Spleen (tissue), 11 donors: ENCODE results near the gene SPTBN5. TPM values are rescaled to one million over a fixed set of nuclear protein-coding genes. Genes with fewer than 3 reads are reported as not detected.

ENCODE experiments used
- DNase-seq: peaks from one replicate; pipeline ENCODE4 v3.0.0-alpha.2; 2020
- H3K27ac ChIP-seq, 8 donors: fragments of 200-600 bp; sonication (generic) in 7 of 8; 1 replicate in 4 of 8; 2 replicates in 4 of 8; pipeline versions ENCODE4 v1.5.0 to v1.8.0; 2016 to 2021; ENCODE audit warnings: inconsistent platforms in 4 of 8, mild to moderate bottlenecking in 4 of 8, moderate library complexity in 1 of 8
- H3K27me3 ChIP-seq, 7 donors: fragments of 200-600 bp; sonication (generic) in 6 of 7; replicated peaks in 1 of 7; 1 replicate in 4 of 7; 2 replicates in 3 of 7; pipeline versions ENCODE4 v1.5.0 to v1.8.0; 2016 to 2021; ENCODE audit warnings: inconsistent platforms in 3 of 7, mild to moderate bottlenecking in 1 of 7
- H3K36me3 ChIP-seq, 6 donors: fragments of 200-600 bp; sonication (generic) in 5 of 6; 1 replicate in 4 of 6; 2 replicates in 2 of 6; pipeline versions ENCODE4 v1.5.0 to v1.8.0; 2016 to 2021; ENCODE audit warnings: inconsistent platforms in 2 of 6
- H3K4me1 ChIP-seq, 6 donors: fragments of 200-600 bp; sonication (generic) in 5 of 6; 1 replicate in 3 of 6; 2 replicates in 3 of 6; pipeline versions ENCODE4 v1.5.0 to v1.8.0; 2016 to 2021; ENCODE audit warnings: inconsistent platforms in 3 of 6
- H3K4me3 ChIP-seq, 8 donors: fragments of 200-600 bp; sonication (generic) in 7 of 8; 1 replicate in 4 of 8; 2 replicates in 4 of 8; pipeline versions ENCODE4 v1.5.0 to v1.8.0; 2016 to 2021; ENCODE audit warnings: inconsistent platforms in 4 of 8, mild to moderate bottlenecking in 4 of 8, moderate library complexity in 2 of 8
- H3K9me3 ChIP-seq, 8 donors: fragments of 200-600 bp; sonication (generic) in 7 of 8; 1 replicate in 4 of 8; 2 replicates in 4 of 8; pipeline versions ENCODE4 v1.5.0 to v1.8.0; 2016 to 2021; ENCODE audit warnings: inconsistent platforms in 4 of 8
- CTCF ChIP-seq, 11 experiments: fragments of 200-600 bp in 7 of 11; fragments of 450-650 bp in 4 of 11; sonication (generic) in 4 of 11; IDR thresholded peaks in 8 of 11; conservative IDR thresholded peaks in 3 of 11; 1 replicate in 7 of 11; 2 replicates in 4 of 11; pipeline versions ENCODE4 v1.4.0 to v1.8.0; 2016 to 2021; ENCODE audit warnings: antibody characterized with exemption in 11 of 11, inconsistent platforms in 4 of 11, mild to moderate bottlenecking in 1 of 11
- POLR2A ChIP-seq, 3 donors: fragments of 450-650 bp; IDR thresholded peaks; one replicate each; pipeline ENCODE4 v1.5.1; 2017; ENCODE audit warnings: antibody characterized with exemption in 3 of 3, mild to moderate bottlenecking in 1 of 3
- POLR2AphosphoS5 ChIP-seq, 3 donors: sonication (generic); formaldehyde crosslinking; IDR thresholded peaks; one replicate each; pipeline ENCODE4 v1.5.1; 2017; ENCODE audit warnings: antibody characterized with exemption in 3 of 3
- WGBS, 5 donors: extraction: QIAGEN DNeasy Blood & Tissue Kit in 3 of 5; methylation state at CpG; one replicate each; pipeline versions ENCODE4 v1.1.5 to v1.1.7; 2013 to 2018; 5-methylcytosine and 5-hydroxymethylcytosine counted together
- intact Hi-C: fragments of 100-400 bp; cut with DNase I; formaldehyde crosslinking; loops from one replicate; pipeline ENCODE4 v1.15.0; 2023; ENCODE audit warnings: low total_unique reads
- polyA plus RNA-seq, 3 donors: library from polyadenylated mRNA; stranded (reverse); fragments of 200-250 nt; gene quantifications; one replicate each; pipeline ENCODE4 v1.2.1, GENCODE V29; 2013
- total RNA-seq, 7 donors: library from RNA; depleted of rRNA in 3 of 7; stranded (reverse); fragments of >200 nt in 3 of 7; fragmentation: NEBNext Ultra II Directional in 4 of 7; extraction: Animal tissue kit (Norgen Biotek cat#: 25700) in 4 of 7; gene quantifications; one replicate each; pipeline versions ENCODE4 v1.1.0 to v1.2.1, GENCODE V29; 2016 to 2021
- donor health status: healthy with polysubstance abuse.
- donor health status: DM: no; HTN: no; CAD: no; lungs with moderate emphysema.
- donor health status: DM: no; HTN: no; CAD: no.
- donor health status: Bipolar disorder and iron deficiency.
- donor health status: healthy.
- donor health status: DM: no; HTN: no; CAD: no.
- donor health status: DM: yes; HTN: yes; CAD: no.

Gene SPTBN5
- total and polyA plus RNA-seq, 10 donors: 0.19 to 2.0 (median 0.73) TPM

DNA sequence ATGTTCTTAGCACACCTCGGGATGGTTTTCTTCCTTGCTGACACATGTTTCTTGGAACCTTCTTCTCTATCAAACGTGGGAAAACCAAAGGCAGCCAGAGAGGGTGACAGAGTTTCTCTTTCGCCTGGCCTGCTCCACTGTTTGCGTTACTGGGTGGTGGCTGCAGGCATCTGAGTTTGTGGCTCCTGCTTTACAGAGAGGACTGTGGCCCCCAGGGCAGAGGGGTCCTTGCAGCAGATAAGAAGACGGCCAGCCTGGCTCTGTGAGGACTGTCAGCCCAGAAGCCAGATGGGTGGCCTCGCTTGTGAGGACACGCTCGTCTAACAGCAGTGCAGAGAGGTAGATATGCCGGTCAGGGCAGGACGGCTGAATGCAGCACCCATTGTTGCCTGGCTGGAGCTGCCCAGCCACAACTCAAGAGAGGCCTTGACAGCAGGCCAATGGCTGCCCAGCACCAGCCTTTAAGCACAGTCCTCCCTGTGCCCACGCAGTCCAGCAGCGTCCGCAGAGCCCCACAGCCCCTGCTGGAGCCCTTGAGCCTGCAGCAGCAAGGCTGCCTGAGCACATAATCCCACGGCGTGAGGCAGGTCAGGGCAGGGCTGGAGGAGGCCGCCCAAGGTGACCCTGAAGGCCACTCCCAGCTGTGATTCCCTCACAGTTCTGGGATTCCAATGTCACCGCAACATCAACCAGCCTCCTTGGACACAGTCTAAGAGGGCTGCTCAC, 15.0 kb upstream of the SPTBN5 start:
- Histone ChIP-seq H3K4me1 (peaks cover 0 to 25% (median 20%) of the 10 kb centered on the region in 6 donors), H3K4me3 (no peak overlapping the region), H3K9me3 (peaks cover 0 to 14% (median 7%) of the 10 kb centered on the region in 8 donors), H3K27me3 (no peaks in the 10 kb centered on the region), H3K36me3 (peaks cover 3 to 90% (median 31%) of the 10 kb centered on the region in 6 donors), H3K27ac (no peak overlapping the region)
- WGBS, 5 donors: 89 to 98% (median 92%) methylated on average over 11 to 17 of the region's 17 CpGs
- peak; percentile 48 for DNase-seq
- no peak for TF ChIP-seq POLR2A (IDR thresholded peaks at IDR 0.05)
- TF ChIP-seq POLR2AphosphoS5 (IDR thresholded peaks at IDR 0.05): peak in 1 of 3 donors; percentile 45
- no peak for TF ChIP-seq CTCF (IDR thresholded peaks at IDR 0.05 in 8 of 11, conservative IDR thresholded peaks at IDR 0.05 in 3 of 11)
- intact Hi-C loops: loop anchor here (10.0 kb wide), 2 partner anchors 94 to 304 kb away; no protein-coding TSS in a partner anchor

DNA sequence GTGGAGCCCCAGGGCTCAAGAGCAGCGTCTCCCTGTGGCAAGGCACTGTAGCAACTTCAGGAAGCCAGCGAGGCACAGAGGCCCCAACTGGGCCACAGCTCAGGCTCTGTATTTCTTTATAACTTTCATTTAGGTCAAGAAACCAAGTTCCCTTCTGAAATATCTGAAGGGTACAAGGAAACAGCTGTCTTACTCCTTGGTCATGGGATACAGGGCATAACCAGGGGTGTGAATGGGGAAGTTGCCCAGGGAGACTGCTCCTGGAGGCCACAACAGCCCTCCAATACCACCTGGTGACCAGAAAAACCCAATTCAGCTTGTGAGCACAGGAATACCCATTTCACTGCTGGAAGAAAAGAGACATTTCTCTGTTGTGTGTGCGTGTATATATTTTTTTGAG, 13.3 kb upstream of the SPTBN5 start:
- WGBS, 5 donors: 47 to 83% (median 70%) methylated on average over 2 to 3 of the region's 3 CpGs
- Histone ChIP-seq H3K9me3 (peaks cover 0 to 14% (median 7%) of the 10 kb centered on the region in 8 donors), H3K36me3 (peaks cover 3 to 86% (median 31%) of the 10 kb centered on the region in 6 donors), H3K27ac (peak overlapping the region in 2 of 8 donors; percentile 27 to 29), H3K27me3 (no peaks in the 10 kb centered on the region), H3K4me3 (no peak overlapping the region), H3K4me1 (peaks cover 0 to 22% (median 11%) of the 10 kb centered on the region in 6 donors)
- TF ChIP-seq POLR2AphosphoS5 (IDR thresholded peaks at IDR 0.05): peak in 1 of 3 donors; percentile 7
- no peak for TF ChIP-seq CTCF (IDR thresholded peaks at IDR 0.05 in 8 of 11, conservative IDR thresholded peaks at IDR 0.05 in 3 of 11)
- intact Hi-C loops: loop anchor here (10.0 kb wide), 2 partner anchors 92 to 302 kb away; no protein-coding TSS in a partner anchor
- no peak for DNase-seq

DNA sequence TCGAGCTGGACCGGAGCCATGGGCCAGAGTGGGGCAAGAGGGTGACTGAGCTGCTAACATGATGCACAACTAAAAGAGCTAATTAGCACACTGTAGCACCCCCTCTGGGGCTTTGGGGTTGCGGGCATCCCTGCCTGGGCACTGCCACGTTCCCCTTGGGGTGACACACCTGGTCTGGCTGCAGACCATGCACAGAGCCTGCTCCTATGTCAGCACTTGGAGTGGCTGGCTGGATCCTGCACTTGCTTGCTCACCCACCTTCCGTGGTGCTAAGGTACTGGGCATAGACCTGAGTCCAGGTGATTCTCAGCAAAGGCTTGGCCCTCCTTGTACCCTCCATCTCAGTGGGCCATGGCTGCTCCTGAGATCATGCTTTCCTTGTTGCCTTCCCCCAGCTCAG, 12.8 kb upstream of the SPTBN5 start:
- DNase-seq: no peak
- peaks cover 3 to 86% (median 31%) of the 10 kb centered on the region in 6 donors for H3K36me3 ChIP-seq
- TF ChIP-seq POLR2A (IDR thresholded peaks at IDR 0.05): no peak
- TF ChIP-seq CTCF (IDR thresholded peaks at IDR 0.05 in 8 of 11, conservative IDR thresholded peaks at IDR 0.05 in 3 of 11): no peak
- TF ChIP-seq POLR2AphosphoS5 (IDR thresholded peaks at IDR 0.05): no peak
- peaks cover 0 to 14% (median 7%) of the 10 kb centered on the region in 8 donors for H3K9me3 ChIP-seq
- H3K27ac ChIP-seq: peak overlapping the region in 2 of 8 donors; percentile 27 to 29
- H3K4me3 ChIP-seq: no peak overlapping the region
- H3K27me3 ChIP-seq: no peaks in the 10 kb centered on the region
- peaks cover 0 to 18% (median 8%) of the 10 kb centered on the region in 6 donors for H3K4me1 ChIP-seq
- intact Hi-C loops: loop anchor here (10.0 kb wide), 2 partner anchors 92 to 302 kb away; no protein-coding TSS in a partner anchor
- WGBS, 5 donors: 94 to 100% (median 96%) methylated on average over 1 to 5 of the region's 5 CpGs
